HUES64 (cell line): ENCODE results near the gene CNTN4.

ENCODE experiments used
- H3K27ac ChIP-seq: 2 replicates; pipeline ENCODE4 v1.7.0; 2013; ENCODE audit warnings: low read depth, low read length, inconsistent platforms
- H3K27me3 ChIP-seq: 2 replicates; pipeline ENCODE4 v1.6.1; 2013; ENCODE audit warnings: mild to moderate bottlenecking, low read length; ENCODE audit not compliant: insufficient read depth
- H3K36me3 ChIP-seq: 2 replicates; pipeline ENCODE4 v1.6.1; 2013; ENCODE audit warnings: mild to moderate bottlenecking, low read length; ENCODE audit not compliant: insufficient read depth
- H3K4me1 ChIP-seq: 2 replicates; pipeline ENCODE4 v1.6.1; 2013; ENCODE audit warnings: mild to moderate bottlenecking, low read length, moderate library complexity; ENCODE audit not compliant: insufficient read depth
- H3K4me3 ChIP-seq: 2 replicates; pipeline ENCODE4 v1.5.1; 2013; ENCODE audit warnings: mild to moderate bottlenecking, low read length, moderate library complexity
- H3K9ac ChIP-seq: 2 replicates; pipeline ENCODE4 v1.6.1; 2013; ENCODE audit warnings: mild to moderate bottlenecking, low read depth, low read length
- H3K9me3 ChIP-seq: 2 replicates; pipeline ENCODE4 v1.6.1; 2013; ENCODE audit warnings: low read depth, low read length; ENCODE audit not compliant: insufficient read depth
- WGBS: fragments of 150-250, 120-280 bp; methylation state at CpG from one replicate; pipeline ENCODE4 v1.1.7; 2013; ENCODE audit warnings: missing lambda C conversion rate; 5-methylcytosine and 5-hydroxymethylcytosine counted together

The CNTN4 gene

DNA sequence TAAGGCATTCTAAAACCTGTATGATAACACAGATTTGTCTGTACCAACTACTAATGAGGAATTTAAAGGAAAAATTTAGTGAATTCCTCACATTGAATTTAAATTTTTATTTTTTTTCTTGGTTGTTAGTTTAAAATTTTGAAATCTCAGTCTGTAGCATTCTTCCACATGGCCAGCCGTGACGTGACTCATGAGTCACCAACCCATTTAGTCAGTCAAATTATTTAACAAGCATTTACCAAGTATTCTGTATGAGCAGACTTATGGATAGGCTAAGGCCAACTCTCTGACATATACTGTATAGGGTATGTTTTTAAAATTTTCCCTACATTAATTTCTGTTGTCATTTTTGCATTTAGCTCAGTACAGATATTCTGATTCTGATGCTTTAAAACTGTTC lies 112.9 kb downstream of the CNTN4 start:
- no CpG with 5 or more reads among the region's 2 CpGs for WGBS
- Histone ChIP-seq H3K4me3 (no peak overlapping the region), H3K36me3 (no peaks in the 10 kb centered on the region), H3K4me1 (no peaks in the 10 kb centered on the region), H3K9me3 (0 out of 2 replicates have a peak, but pooled peaks cover 4% of the 10 kb centered on the region), H3K27ac (no peak overlapping the region), H3K27me3 (no peaks in the 10 kb centered on the region), H3K9ac (no peak overlapping the region)

DNA sequence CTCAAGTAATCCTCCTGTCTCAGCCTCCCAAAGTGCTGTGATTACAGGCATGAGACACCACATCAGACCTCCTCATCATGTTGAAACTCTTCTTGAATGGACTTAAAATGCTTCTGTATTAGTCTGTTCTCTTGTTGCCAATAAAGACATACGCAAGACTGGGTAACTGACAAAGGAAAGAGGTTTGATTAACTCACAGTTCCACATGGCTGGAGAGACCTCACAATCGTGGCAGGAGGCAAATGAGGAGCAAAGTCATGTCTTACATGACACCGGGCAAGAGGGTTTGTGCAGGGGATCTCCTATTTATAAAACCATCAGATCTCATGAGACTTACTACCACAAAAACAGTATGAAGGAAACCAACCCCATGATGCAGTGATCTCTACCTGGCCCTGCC lies 113.5 kb downstream of the CNTN4 start:
- Histone ChIP-seq H3K27me3 (no peaks in the 10 kb centered on the region), H3K27ac (no peak overlapping the region), H3K4me3 (no peak overlapping the region), H3K9me3 (0 out of 2 replicates have a peak, but pooled peaks cover 4% of the 10 kb centered on the region), H3K36me3 (no peaks in the 10 kb centered on the region), H3K9ac (no peak overlapping the region), H3K4me1 (no peaks in the 10 kb centered on the region)
- 74% methylated on average over 3 of the region's 3 CpGs for WGBS

DNA sequence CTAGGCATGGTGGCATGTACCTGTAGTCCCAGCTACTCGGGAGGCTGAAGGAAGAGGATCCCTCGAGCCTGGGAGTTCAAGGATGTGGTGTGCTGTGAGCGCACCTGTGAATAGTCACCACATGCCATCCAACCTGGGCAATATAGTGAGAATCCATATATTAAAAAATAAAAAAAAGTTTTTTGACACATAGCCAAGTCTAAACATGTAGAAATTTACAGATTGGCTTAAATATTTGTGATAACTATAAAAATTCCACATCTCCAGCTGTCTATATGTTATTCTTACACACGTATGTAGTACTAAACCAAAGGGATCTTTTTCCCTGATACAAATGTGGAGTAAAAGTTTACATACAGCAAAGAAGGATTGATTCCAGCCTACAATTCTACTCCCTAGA lies 119.7 kb downstream of the CNTN4 start:
- 64% methylated on average over 2 of the region's 4 CpGs for WGBS
- peaks cover 17% of the 10 kb centered on the region for H3K9me3 ChIP-seq

DNA sequence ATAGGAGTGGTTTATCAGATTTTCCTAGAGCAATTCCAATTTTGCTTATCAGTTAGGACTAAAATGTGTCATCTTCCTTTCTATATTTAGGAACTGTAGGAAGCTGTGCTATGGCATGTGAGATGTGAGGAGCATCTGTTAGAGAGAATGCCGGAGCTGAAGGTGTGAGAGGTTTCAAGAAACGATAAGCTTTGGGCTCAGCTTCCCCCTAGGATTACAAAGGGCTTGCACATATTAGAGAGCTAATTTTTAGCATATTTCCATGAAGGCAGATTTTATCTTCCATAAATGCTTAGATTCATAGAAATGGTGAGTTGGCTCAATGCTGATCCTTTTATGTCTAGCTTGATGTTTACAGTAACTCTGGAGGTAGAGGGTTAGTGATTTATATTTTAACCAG lies 120.2 kb downstream of the CNTN4 start:
- Histone ChIP-seq H3K36me3 (no peaks in the 10 kb centered on the region), H3K27me3 (no peaks in the 10 kb centered on the region), H3K9me3 (peaks cover 17% of the 10 kb centered on the region), H3K4me3 (no peak overlapping the region), H3K9ac (no peak overlapping the region), H3K27ac (no peak overlapping the region), H3K4me1 (no peaks in the 10 kb centered on the region)
- WGBS: 88% methylated on average over 2 of the region's 2 CpGs

More for the DNA sequence above, 119.7 kb downstream of the CNTN4 start:
- Histone ChIP-seq H3K9ac (no peak overlapping the region), H3K27me3 (no peaks in the 10 kb centered on the region), H3K4me1 (no peaks in the 10 kb centered on the region), H3K4me3 (no peak overlapping the region), H3K27ac (no peak overlapping the region), H3K36me3 (no peaks in the 10 kb centered on the region)

DNA sequence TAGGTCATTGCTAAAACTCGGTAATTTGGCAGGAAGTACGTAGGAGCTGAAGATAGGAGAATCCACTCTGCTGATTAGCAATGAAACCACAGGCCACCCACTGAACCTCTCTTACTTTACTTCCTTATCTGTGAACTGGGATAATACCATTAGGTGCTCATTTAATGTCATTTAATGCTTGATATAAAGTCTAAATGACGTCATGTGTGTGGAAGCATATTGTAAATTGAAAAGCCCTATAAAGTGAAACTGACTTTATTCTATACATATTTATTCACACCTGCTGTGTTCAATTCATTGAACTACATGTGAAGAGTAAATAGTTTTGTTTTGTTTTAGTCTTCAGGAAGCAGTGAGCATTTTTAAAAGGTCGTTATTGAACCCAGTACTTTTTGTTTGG lies 137.5 kb downstream of the CNTN4 start:
- H3K27ac ChIP-seq: no peak overlapping the region
- no peaks in the 10 kb centered on the region for H3K27me3 ChIP-seq
- no peak overlapping the region for H3K9ac ChIP-seq
- H3K9me3 ChIP-seq: no peaks in the 10 kb centered on the region
- H3K4me3 ChIP-seq: no peak overlapping the region
- 80% methylated on average over 3 of the region's 4 CpGs for WGBS
- H3K4me1 ChIP-seq: peaks cover 3% of the 10 kb centered on the region; the same call in 1 of the 2 replicates
- no peaks in the 10 kb centered on the region for H3K36me3 ChIP-seq

DNA sequence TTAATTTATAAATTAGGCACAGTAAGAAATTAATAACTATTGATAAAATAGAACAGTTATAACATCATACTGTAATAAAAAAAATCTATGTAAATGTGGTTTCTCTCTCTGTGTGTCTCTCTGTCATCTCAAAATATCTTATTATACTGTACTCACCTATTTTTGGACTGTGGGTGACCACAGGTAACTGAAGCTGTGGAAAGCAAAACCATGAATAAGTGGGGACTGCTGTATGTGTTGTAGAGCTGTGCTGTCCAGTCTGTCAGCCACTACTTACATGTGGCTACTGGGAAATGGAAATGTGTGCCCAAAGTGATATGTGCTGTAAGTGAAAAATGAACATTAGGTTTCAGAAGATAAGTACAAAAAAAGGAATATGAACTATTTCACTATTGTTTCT lies 145.5 kb downstream of the CNTN4 start:
- no peak overlapping the region for H3K4me3 ChIP-seq
- no peaks in the 10 kb centered on the region for H3K36me3 ChIP-seq
- no peak overlapping the region for H3K9ac ChIP-seq
- H3K27ac ChIP-seq: no peak overlapping the region
- H3K9me3 ChIP-seq: no peaks in the 10 kb centered on the region
- no peaks in the 10 kb centered on the region for H3K27me3 ChIP-seq
- no peaks in the 10 kb centered on the region for H3K4me1 ChIP-seq

DNA sequence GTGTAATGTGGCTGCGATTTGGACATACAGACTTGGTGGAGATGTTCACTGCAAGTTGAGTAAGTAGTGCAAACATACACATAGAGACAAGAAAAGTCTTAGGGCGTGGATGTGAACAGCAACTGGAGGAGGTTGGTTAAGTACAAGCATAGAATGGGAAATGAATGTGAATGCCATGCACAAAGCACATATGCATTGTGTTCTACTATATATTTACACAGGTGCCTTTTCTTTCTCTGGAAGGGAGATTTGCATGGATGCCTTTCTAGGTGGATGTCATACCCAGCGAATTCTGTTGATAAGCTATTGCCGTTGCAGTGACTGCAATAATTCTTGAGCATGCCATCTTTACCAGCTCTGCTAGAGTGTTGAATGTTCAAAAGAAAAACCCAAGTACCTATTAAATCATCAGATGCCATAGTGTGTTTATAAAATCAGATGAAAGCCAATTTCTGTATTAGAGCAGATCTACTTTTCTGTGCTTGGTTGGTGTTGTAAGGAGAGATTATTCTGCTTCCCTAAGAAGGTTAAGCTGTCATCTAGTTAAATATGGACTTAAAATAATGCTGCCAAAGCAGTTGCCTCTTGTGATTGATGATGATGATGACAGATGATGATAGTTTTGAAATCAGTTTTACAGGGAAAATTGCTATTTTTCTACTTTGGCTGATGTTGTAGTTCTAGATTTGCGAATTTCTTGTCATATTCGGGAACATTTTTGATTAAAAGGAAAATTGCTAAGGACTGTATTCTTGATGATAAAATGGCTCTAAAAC lies 148.4 kb downstream of the CNTN4 start:
- Histone ChIP-seq H3K27me3 (no peaks in the 10 kb centered on the region), H3K27ac (no peak overlapping the region), H3K36me3 (no peaks in the 10 kb centered on the region), H3K9me3 (no peaks in the 10 kb centered on the region), H3K9ac (no peak overlapping the region), H3K4me3 (no peak overlapping the region), H3K4me1 (no peaks in the 10 kb centered on the region)
- 78% methylated on average over 6 of the region's 6 CpGs for WGBS

DNA sequence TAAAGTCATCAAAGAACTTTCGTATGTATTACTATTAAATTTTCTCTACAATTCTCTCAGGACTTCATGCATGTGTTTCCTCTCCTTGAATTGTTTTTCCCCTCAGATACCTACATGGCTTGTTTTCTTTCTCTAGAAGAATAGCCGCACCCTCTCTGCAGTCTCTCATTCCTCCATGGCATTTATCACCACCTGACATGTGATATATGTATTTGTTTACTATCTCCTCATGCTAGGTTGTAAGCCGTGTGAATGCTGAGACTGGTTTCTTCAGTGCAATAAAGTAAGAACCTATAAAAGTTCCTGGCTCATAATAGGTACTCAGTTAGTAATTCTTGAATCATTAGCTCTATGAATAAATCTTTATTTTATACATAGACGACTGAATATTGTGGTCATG lies 149.2 kb downstream of the CNTN4 start:
- no peaks in the 10 kb centered on the region for H3K27me3 ChIP-seq
- H3K4me3 ChIP-seq: no peak overlapping the region
- no peak overlapping the region for H3K9ac ChIP-seq
- 98% methylated on average over 2 of the region's 4 CpGs for WGBS
- no peaks in the 10 kb centered on the region for H3K9me3 ChIP-seq
- no peaks in the 10 kb centered on the region for H3K36me3 ChIP-seq
- H3K4me1 ChIP-seq: no peaks in the 10 kb centered on the region
- no peak overlapping the region for H3K27ac ChIP-seq

DNA sequence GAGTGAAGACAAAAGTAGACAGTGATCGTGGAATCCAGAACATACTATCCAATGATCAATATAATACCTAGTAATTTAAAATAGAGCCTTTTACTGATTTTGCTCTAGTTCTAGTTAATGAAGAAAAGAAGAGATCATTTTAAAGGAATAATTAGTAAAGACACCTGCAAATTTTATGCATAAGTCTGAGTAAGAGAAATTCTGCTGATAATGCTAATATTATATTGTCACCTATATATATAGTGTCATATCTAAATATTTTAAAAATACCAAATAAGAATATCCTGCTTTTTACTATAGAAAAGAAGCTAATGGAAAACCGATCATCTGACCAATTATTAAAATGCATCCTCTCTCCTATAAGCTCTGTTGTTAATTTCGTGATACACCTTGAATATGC lies 152.1 kb downstream of the CNTN4 start:
- H3K9ac ChIP-seq: no peak overlapping the region
- no peaks in the 10 kb centered on the region for H3K27me3 ChIP-seq
- H3K9me3 ChIP-seq: no peaks in the 10 kb centered on the region
- 65% methylated on average over 2 of the region's 3 CpGs for WGBS
- no peaks in the 10 kb centered on the region for H3K36me3 ChIP-seq
- H3K4me1 ChIP-seq: no peaks in the 10 kb centered on the region
- no peak overlapping the region for H3K4me3 ChIP-seq
- no peak overlapping the region for H3K27ac ChIP-seq

DNA sequence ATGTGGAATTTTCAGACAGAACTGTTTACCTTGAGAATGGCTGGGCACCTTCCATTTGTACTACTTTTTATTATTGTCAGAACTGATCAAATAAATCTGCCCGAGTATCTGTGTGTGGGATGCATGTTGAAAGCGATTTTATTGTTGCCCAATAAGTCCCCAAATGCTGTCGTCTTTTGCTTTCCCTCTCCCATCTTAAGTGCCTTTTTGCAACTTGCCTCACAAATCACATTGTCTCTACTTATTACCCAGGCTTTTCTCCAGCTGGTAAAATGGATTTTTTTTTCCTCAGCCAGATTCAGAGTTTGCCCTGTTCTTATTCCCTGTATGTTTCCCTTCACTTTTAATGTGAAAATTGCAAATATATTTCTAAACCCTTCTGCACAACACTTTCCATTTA lies 163.1 kb downstream of the CNTN4 start:
- H3K36me3 ChIP-seq: no peaks in the 10 kb centered on the region
- H3K9me3 ChIP-seq: no peaks in the 10 kb centered on the region
- H3K27ac ChIP-seq: no peak overlapping the region
- no peaks in the 10 kb centered on the region for H3K4me1 ChIP-seq
- 81% methylated on average over 2 of the region's 3 CpGs for WGBS
- no peaks in the 10 kb centered on the region for H3K27me3 ChIP-seq
- no peak overlapping the region for H3K9ac ChIP-seq
- no peak overlapping the region for H3K4me3 ChIP-seq

DNA sequence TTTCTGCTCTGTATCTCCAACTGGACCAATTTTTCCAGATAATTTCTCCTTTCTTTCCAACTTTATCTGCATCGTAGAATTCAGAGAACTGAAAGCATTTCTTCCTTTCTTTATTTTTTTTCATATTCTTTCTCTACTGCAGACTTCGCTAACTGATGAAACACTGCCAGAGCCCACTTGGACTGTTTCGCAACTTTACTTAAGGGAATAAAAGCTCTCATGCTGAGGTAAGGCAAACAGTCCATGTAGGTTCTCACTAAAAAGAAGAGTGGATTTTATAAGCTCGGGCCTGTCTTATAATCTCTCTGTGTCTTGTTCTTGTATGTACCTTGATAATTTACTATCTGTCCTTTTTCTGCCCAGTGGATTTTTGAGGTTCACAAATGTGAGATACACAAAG lies 163.5 kb downstream of the CNTN4 start:
- H3K4me3 ChIP-seq: no peak overlapping the region
- H3K36me3 ChIP-seq: no peaks in the 10 kb centered on the region
- no peaks in the 10 kb centered on the region for H3K9me3 ChIP-seq
- H3K27ac ChIP-seq: no peak overlapping the region
- H3K4me1 ChIP-seq: no peaks in the 10 kb centered on the region
- WGBS: 83% methylated on average over 4 of the region's 4 CpGs
- H3K27me3 ChIP-seq: no peaks in the 10 kb centered on the region
- H3K9ac ChIP-seq: no peak overlapping the region

DNA sequence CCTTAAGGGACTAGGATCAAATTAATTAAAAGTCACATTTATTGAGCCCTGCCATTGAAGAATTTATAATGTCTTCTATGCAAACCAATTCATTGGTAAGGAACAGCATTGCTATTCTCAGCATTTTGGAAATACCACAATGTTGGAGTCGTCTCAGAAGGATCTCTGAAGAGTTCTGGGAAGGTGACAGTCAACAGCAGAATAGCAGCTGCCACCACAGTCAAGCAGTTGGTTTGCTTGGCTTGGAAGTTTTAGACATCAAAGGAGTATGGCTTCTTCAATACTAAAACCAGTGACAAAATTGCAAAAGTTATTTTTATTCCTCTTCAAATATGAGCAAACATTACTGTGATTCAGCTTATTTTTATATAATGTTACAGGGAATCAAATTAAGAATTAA lies 167.9 kb downstream of the CNTN4 start:
- Histone ChIP-seq H3K9me3 (no peaks in the 10 kb centered on the region), H3K9ac (no peak overlapping the region), H3K36me3 (no peaks in the 10 kb centered on the region), H3K4me3 (no peak overlapping the region), H3K27ac (no peak overlapping the region), H3K4me1 (no peaks in the 10 kb centered on the region), H3K27me3 (no peaks in the 10 kb centered on the region)
- 69% methylated on average over 1 of the region's 1 CpG for WGBS
